Endometrium (tissue), 2 donors: Measurements from ENCODE around the gene S1PR5.

ENCODE experiments used
- FAIRE-seq: peaks from 2 replicates; lab custom pipeline; 2012; peaks lifted over from hg19 to GRCh38; lab: Jason Lieb, UNC
- donor health status: control.
- donor health status: control.

Gene S1PR5

DNA sequence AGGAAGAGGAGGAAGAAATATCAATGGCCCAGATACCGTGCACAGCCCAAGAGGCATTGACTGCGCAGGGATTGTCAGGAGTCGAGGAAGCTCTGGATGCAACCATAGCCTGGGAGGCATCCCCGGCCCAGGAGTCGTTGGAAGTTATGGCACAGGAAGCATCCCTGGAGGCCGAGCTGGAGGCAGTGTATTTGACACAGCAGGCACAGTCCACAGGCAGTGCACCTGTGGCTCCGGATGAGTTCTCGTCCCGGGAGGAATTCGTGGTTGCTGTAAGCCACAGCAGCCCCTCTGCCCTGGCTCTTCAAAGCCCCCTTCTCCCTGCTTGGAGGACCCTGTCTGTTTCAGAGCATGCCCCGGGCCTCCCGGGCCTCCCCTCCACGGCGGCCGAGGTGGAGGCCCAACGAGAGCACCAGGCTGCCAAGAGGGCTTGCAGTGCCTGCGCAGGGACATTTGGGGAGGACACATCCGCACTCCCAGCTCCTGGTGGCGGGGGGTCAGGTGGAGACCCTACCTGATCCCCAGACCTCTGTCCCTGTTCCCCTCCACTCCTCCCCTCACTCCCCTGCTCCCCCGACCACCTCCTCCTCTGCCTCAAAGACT is 50.0 kb downstream of the S1PR5 start:
- FAIRE-seq = no peak

DNA sequence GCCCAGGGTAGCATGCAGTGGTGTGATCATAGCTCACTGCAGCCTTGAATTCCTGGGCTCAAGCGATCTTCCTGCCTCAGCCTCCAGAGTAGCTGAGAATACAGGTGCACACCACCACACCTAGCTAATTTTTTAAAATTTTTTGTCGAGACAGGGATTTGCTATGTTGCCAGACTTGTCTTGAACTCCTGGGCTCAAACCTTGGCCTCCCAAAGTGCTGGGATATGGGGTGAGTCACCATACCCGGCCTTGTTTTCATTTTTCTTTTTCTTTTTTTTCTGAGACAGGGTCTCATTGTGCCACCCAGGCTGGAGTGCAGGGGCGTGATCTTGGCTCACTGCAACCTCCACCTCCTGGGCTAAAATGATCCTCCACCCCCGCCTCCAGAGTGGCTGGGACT is 52.8 kb downstream of the S1PR5 start:
- FAIRE-seq = no peak
